HuH-7 (cell line): Measurements from ENCODE around the gene COL12A1.
A peak's percentile ranks its signal among the peaks of the same experiment; 100 is the strongest.

Experiments
- DNase-seq: peaks from one replicate; pipeline ENCODE4 v3.0.0; 2011; ENCODE audit warnings: low spot score

COL12A1 gene

GRCh38 chr6:75143191-75143590 lies 62.7 kb downstream of the COL12A1 start:
- DNase-seq: no peak

- no peak for DNase-seq
Measured at GRCh38 chr6:75142721-75143120, 63.1 kb downstream of the COL12A1 start.

- DNase-seq: no peak
Measured at GRCh38 chr6:75135876-75136275, 70.0 kb downstream of the COL12A1 start.

- DNase-seq: no peak
Measured at GRCh38 chr6:75135450-75135849, 70.4 kb downstream of the COL12A1 start.

GRCh38 chr6:75130784-75131183 lies 75.1 kb downstream of the COL12A1 start:
- no peak for DNase-seq

GRCh38 chr6:75128878-75129570 lies 76.8 kb downstream of the COL12A1 start:
- no peak for DNase-seq

- DNase-seq: no peak
Measured at GRCh38 chr6:75126518-75126917, 79.3 kb downstream of the COL12A1 start.

GRCh38 chr6:75124983-75125382 lies 80.9 kb downstream of the COL12A1 start:
- DNase-seq: no peak

GRCh38 chr6:75124085-75124484 lies 81.8 kb downstream of the COL12A1 start:
- DNase-seq: no peak

- no peak for DNase-seq
Measured at GRCh38 chr6:75118925-75119515, 86.8 kb downstream of the COL12A1 start.

- no peak for DNase-seq
Measured at GRCh38 chr6:75117701-75118100, 88.2 kb downstream of the COL12A1 start.

GRCh38 chr6:75116946-75117345 lies 88.9 kb downstream of the COL12A1 start:
- no peak for DNase-seq

GRCh38 chr6:75115481-75115880 lies 90.4 kb downstream of the COL12A1 start:
- DNase-seq: no peak

- no peak for DNase-seq
Measured at GRCh38 chr6:75114806-75115205, 91.0 kb downstream of the COL12A1 start.

GRCh38 chr6:75114195-75114594 lies 91.7 kb downstream of the COL12A1 start:
- DNase-seq: no peak

GRCh38 chr6:75113446-75113845 lies 92.4 kb downstream of the COL12A1 start:
- DNase-seq: no peak

GRCh38 chr6:75109765-75110164 lies 96.1 kb downstream of the COL12A1 start:
- no peak for DNase-seq

- DNase-seq: no peak
Measured at GRCh38 chr6:75109022-75109421, 96.8 kb downstream of the COL12A1 start.

GRCh38 chr6:75108333-75108974 lies 97.4 kb downstream of the COL12A1 start:
- no peak for DNase-seq

GRCh38 chr6:75107913-75108312 lies 97.9 kb downstream of the COL12A1 start:
- no peak for DNase-seq

GRCh38 chr6:75106426-75106825 lies 99.4 kb downstream of the COL12A1 start:
- no peak for DNase-seq

- peak; percentile 47 for DNase-seq
Measured at GRCh38 chr6:75103431-75103830, 102.4 kb downstream of the COL12A1 start.

GRCh38 chr6:75102301-75102700 lies 103.6 kb downstream of the COL12A1 start:
- no peak for DNase-seq

GRCh38 chr6:75101896-75102295 lies 104.0 kb downstream of the COL12A1 start:
- no peak for DNase-seq
